Measurements from ENCODE around the gene EMC1. TPM values are rescaled to one million over a fixed set of nuclear protein-coding genes. Genes with fewer than 3 reads are reported as not detected.

Gene EMC1
- total RNA-seq, 1 experiment from 2014 or later: 60.0 TPM

DNA sequence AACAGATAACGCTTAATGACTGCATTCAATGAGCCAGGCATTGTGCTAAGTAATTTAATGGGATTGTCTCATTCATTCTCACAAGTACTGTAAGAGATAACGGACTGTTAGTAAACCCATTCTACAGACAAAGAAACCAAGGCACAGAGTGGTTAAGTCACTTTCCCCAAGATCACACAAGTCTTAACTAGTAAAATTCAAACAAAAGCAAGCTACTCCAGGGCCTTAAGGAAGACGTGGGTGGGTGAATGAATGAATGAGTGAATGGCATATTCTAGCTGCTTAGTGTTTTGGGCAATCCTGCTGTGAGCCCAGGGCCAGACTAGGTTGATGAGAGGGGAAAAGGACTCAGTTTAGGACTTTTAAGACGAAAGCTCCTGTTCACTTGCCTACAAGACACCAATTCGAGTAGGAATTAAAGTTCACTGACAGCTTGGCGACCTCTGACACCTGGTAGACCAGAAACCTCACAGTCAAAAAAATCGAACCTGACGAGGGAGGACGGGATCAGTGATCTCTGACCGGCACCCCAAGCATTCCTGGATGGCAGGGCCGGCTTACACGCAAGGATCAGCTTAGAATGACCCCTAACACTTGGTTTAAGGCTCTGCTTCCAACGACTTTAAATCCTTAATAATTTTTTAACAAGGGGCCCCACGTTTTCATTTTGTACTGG lies 557 bp downstream of the EMC1 start:
- Histone ChIP-seq H2BK5ac (ENCODE audit: insufficient read length, low read length) (no peak overlapping the region), H4K91ac (ENCODE audit: insufficient read length, low read depth, low read length) (no peak overlapping the region), H3K79me1 (ENCODE audit: insufficient read depth, low read depth, low read length, poor library complexity, severe bottlenecking) (peaks cover 8% of the 10 kb centered on the region), H2AFZ (ENCODE audit: low read length) (no peak overlapping the region), H3K14ac (ENCODE audit: insufficient read depth, low read length) (no peak overlapping the region), H2BK120ac (ENCODE audit: low read depth, low read length, poor library complexity, severe bottlenecking) (no peak overlapping the region), H2BK15ac (ENCODE audit: low read depth, low read length) (no peak overlapping the region), H3K79me2 (ENCODE audit: insufficient read depth, low read length) (peaks cover 54% of the 10 kb centered on the region), H3K9me3 (ENCODE audit: control insufficient read depth, low read depth, low read length) (no peaks in the 10 kb centered on the region), H4K5ac (ENCODE audit: insufficient read length, low read depth, low read length) (peak overlapping the region; percentile 10), H3K56ac (ENCODE audit: insufficient read length, low read depth, low read length) (no peak overlapping the region), H3K4ac (ENCODE audit: low read depth, low read length) (no peak overlapping the region), H3K4me2 (ENCODE audit: insufficient read depth, insufficient read length, low read length) (peak overlapping the region; percentile 97), H3K27ac (ENCODE audit: insufficient read length, low read depth, low read length) (no peak overlapping the region), H4K8ac (replicated peaks; ENCODE audit: insufficient read length, low read depth, low read length) (no peak overlapping the region), H3K9ac (ENCODE audit: extremely low read depth, insufficient read length, low read length) (peak overlapping the region; percentile 88), H2AK5ac (ENCODE audit: insufficient read length, low read length) (no peak overlapping the region), H4K20me1 (ENCODE audit: control insufficient read depth, insufficient read depth, insufficient read length) (no peaks in the 10 kb centered on the region), H3K23me2 (ENCODE audit: insufficient read length, low read depth, low read length, poor library complexity, severe bottlenecking) (peaks cover 7% of the 10 kb centered on the region), H2BK12ac (ENCODE audit: insufficient read length, low read depth, low read length) (no peak overlapping the region), H2BK20ac (ENCODE audit: low read depth, low read length, poor library complexity, severe bottlenecking) (no peak overlapping the region), H3K4me1 (ENCODE audit: insufficient read depth, low read length) (peaks cover 4% of the 10 kb centered on the region; the same call in 1 of the 2 replicates), H3K27me3 (ENCODE audit: insufficient read depth, low read length) (no peaks in the 10 kb centered on the region), H3K23ac (ENCODE audit: insufficient read length, low read depth, low read length) (no peak overlapping the region), H3T11ph (ENCODE audit: low read length) (no peak overlapping the region), H3K18ac (ENCODE audit: insufficient read length, low read depth, low read length) (no peak overlapping the region)
- no CpG with 5 or more reads among the region's 14 CpGs for WGBS (ENCODE audit: extremely low coverage, insufficient read length, low lambda C conversion rate)
- H3K36me3 Mint-ChIP-seq (ENCODE audit: insufficient read depth in 1 of 3, low read depth in 3 of 3): peaks cover 11 to 23% (median 11%) of the 10 kb centered on the region in 3 experiments; a peak in 6 of 7 replicates
- H3K4me1 Mint-ChIP-seq: peaks cover 20 to 22% of the 10 kb centered on the region in 2 experiments
- peak overlapping the region; percentile 97 to 99 for H3K4me3 Mint-ChIP-seq
- H3K9me3 Mint-ChIP-seq: no peaks in the 10 kb centered on the region
- TF ChIP-seq, protein P1, sequence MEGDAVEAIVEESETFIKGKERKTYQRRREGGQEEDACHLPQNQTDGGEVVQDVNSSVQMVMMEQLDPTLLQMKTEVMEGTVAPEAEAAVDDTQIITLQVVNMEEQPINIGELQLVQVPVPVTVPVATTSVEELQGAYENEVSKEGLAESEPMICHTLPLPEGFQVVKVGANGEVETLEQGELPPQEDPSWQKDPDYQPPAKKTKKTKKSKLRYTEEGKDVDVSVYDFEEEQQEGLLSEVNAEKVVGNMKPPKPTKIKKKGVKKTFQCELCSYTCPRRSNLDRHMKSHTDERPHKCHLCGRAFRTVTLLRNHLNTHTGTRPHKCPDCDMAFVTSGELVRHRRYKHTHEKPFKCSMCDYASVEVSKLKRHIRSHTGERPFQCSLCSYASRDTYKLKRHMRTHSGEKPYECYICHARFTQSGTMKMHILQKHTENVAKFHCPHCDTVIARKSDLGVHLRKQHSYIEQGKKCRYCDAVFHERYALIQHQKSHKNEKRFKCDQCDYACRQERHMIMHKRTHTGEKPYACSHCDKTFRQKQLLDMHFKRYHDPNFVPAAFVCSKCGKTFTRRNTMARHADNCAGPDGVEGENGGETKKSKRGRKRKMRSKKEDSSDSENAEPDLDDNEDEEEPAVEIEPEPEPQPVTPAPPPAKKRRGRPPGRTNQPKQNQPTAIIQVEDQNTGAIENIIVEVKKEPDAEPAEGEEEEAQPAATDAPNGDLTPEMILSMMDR (conservative IDR thresholded peaks at IDR 0.05): no peak
- no peaks in the 10 kb centered on the region for H3K27me3 Mint-ChIP-seq (ENCODE audit: low read depth)
- DNase-seq: no peak
- H3K27ac Mint-ChIP-seq: peak overlapping the region; percentile 85 to 99 (median 97); a peak in 6 of 7 replicates

All from H9 (cell line).